Heart left ventricle (tissue), 16 donors: Measurements from ENCODE around the gene PARG. TPM values are rescaled to one million over a fixed set of nuclear protein-coding genes. Genes with fewer than 3 reads are reported as not detected.

Experiments
- ATAC-seq, 4 donors: fragments of 200-7000 bp; cut with Tn5 transposase; one replicate each; pipeline ENCODE4 v1.9.1; 2020 to 2022; ENCODE audit warnings: moderate library complexity in 4 of 4, mild to moderate bottlenecking in 3 of 4, moderate number of reproducible peaks in 1 of 4
- DNase-seq, 5 donors: peaks; one replicate each; pipeline ENCODE4 v3.0.0-alpha.2; 2020
- H3K27ac ChIP-seq, 12 donors: fragments of 200-600 bp; sonication (generic) in 4 of 12; one replicate each; pipeline versions ENCODE4 v1.5.0 to v1.8.0; 2016 to 2022; ENCODE audit warnings: mild to moderate bottlenecking in 2 of 12
- H3K27me3 ChIP-seq, 9 donors: fragments of 200-600 bp; sonication (generic) in 2 of 9; one replicate each; pipeline versions ENCODE4 v1.5.1 to v1.8.0; 2016 to 2022; ENCODE audit warnings: mild to moderate bottlenecking in 3 of 9
- H3K36me3 ChIP-seq, 9 donors: fragments of 200-600 bp; sonication (generic) in 2 of 9; one replicate each; pipeline versions ENCODE4 v1.5.0 to v1.8.0; 2018 to 2022; ENCODE audit warnings: mild to moderate bottlenecking in 2 of 9
- H3K4me1 ChIP-seq, 12 donors: fragments of 200-600 bp; sonication (generic) in 4 of 12; one replicate each; pipeline versions ENCODE4 v1.5.0 to v1.8.0; 2016 to 2022; ENCODE audit warnings: mild to moderate bottlenecking in 3 of 12
- H3K4me3 ChIP-seq, 12 donors: fragments of 200-600 bp; sonication (generic) in 4 of 12; one replicate each; pipeline versions ENCODE4 v1.5.0 to v1.8.0; 2017 to 2022; ENCODE audit warnings: mild to moderate bottlenecking in 9 of 12, moderate library complexity in 4 of 12
- H3K9me3 ChIP-seq, 12 donors: fragments of 200-600 bp; sonication (generic) in 4 of 12; one replicate each; pipeline versions ENCODE4 v1.5.0 to v1.8.0; 2016 to 2022; ENCODE audit warnings: mild to moderate bottlenecking in 1 of 12
- CTCF ChIP-seq, 12 donors: fragments of 200-600 bp; sonication (generic) in 4 of 12; IDR thresholded peaks; one replicate each; pipeline versions ENCODE4 v1.5.0 to v1.8.0; 2018 to 2022; ENCODE audit warnings: antibody characterized with exemption in 12 of 12, mild to moderate bottlenecking in 5 of 12
- POLR2A ChIP-seq, 2 donors: fragments of 450-650 bp; IDR thresholded peaks; one replicate each; pipeline ENCODE4 v1.6.1; 2017; ENCODE audit warnings: antibody characterized with exemption in 2 of 2, mild to moderate bottlenecking in 2 of 2, moderate library complexity in 2 of 2
- WGBS, 4 donors: extraction: QIAGEN DNeasy Blood & Tissue Kit in 2 of 4; methylation state at CpG; one replicate each; pipeline versions ENCODE4 v1.1.5 to v1.1.7; 2013 to 2018; 5-methylcytosine and 5-hydroxymethylcytosine counted together
- intact Hi-C, 10 donors: fragments of 100-400 bp; cut with DNase I; formaldehyde crosslinking; loops; one replicate each; pipeline versions ENCODE4 v1.11.1 to v1.14.2; 2022
- polyA plus RNA-seq, 2 donors: library from polyadenylated mRNA; stranded (reverse); fragments of 200-250 nt; gene quantifications; one replicate each; pipeline ENCODE4 v1.2.3, GENCODE V29; 2013
- total RNA-seq, 9 donors: library from RNA; depleted of rRNA in 2 of 9; stranded (reverse); fragments of >200 nt in 2 of 9; fragmentation: NEBNext Ultra II Directional in 3 of 9; extraction: Animal tissue kit (Norgen Biotek cat#: 25700) in 3 of 9; gene quantifications; one replicate each; pipeline versions ENCODE4 v1.1.0 to v1.2.4, GENCODE V29; 2016 to 2023
- donor health status: ischemic (EF 13 %, LVEDD 7.1; RV severe dilation, severe dysfunction).
- donor health status: healthy with polysubstance abuse.
- donor health status: DM: no; HTN: yes; CAD: no.
- donor health status: DM: no; HTN: no; CAD: no.
- donor health status: ischemic (EF 25% LVEDD 6.9; RV normal size, moderate dysfunction).
- donor health status: ischemic (EF 25% LVEDD 5.7; RV mildly dilated, moderate dysfunction).
- donor health status: healthy.
- donor health status: DM: yes; HTN: yes; CAD: no.
- donor health status: ischemic (EF 35%, LVEDD 5.7; RV mildly dilated, moderate dysfunction).
- donor health status: nonischemic (EF 11% LVEDD 7.7; RV severe dilation, severe dysfunction).
- donor health status: DM: yes; HTN: yes; CAD: no.
- donor health status: PGD.
- donor health status: ischemic (EF 29% LVEDD 5.4; RV normal size, mild dysfunction).
- donor health status: nonischemic (EF 23%, LVEDD 6.1; RV moderate dilation, normal function).

Gene PARG
- total and polyA plus RNA-seq, 11 donors = 3.5 to 33.9 (median 25.7) TPM

DNA sequence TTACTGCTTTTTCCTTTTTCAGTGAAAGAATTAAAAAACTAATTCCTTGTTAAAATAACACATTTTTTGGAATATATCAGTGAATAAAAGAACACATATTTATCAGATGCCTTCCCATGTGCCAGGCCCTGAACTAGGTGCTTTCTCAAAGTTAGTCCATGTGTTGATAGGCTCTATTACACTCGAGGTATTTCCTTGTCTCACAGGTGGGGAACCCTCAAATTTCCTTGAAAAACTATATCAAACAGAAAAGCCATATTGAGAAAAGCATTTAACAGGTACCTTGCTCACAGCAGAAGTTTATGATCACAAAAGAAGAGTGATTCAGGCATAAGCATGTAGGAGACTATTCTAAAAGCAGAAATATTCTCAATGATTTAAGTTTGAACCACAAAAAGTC is 104.1 kb downstream of the PARG start:
- Histone ChIP-seq H3K27ac (no peak overlapping the region), H3K4me1 (no peaks in the 10 kb centered on the region), H3K27me3 (no peaks in the 10 kb centered on the region), H3K4me3 (no peak overlapping the region), H3K9me3 (no peaks in the 10 kb centered on the region), H3K36me3 (peaks cover 0 to 94% (median 43%) of the 10 kb centered on the region in 9 donors)
- DNase-seq (no peak), ATAC-seq (no peak)
- intact Hi-C loops = no loop called here
- 84 to 97% (median 90%) methylated on average over 1 of the region's 1 CpG for WGBS, 4 donors
- TF ChIP-seq POLR2A (IDR thresholded peaks at IDR 0.05) = no peak
- no peak for TF ChIP-seq CTCF (IDR thresholded peaks at IDR 0.05)

DNA sequence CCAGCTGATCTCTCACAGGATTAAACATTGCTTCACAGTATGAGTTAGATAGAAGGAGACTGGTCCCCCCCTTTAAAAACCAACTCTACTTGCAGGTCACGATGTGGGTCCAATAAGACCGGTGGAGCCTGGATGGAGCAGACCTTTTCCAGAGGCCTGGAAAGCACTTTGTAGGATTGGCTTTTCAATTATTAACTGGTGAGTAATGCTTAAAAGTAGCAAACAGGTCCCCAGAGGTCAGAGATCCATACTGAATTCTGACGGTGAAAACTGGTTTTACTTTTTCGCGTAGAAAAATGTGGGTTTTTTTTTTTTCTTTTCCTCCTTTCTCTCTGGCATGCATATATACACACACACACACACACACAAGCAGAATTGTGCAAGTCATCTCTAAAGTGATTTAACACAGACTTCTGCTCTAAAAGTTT is 104.8 kb downstream of the PARG start:
- TF ChIP-seq CTCF (IDR thresholded peaks at IDR 0.05) (no peak), POLR2A (IDR thresholded peaks at IDR 0.05) (no peak)
- Histone ChIP-seq H3K36me3 (peaks cover 0 to 94% (median 49%) of the 10 kb centered on the region in 9 donors), H3K27me3 (no peaks in the 10 kb centered on the region)

GRCh38 chr10:49834976-49835375 is 106.9 kb downstream of the PARG start:
- no peak for DNase-seq

More for the DNA sequence above, 104.8 kb downstream of the PARG start:
- ATAC-seq = no peak
- H3K27ac ChIP-seq = no peak overlapping the region
- no peaks in the 10 kb centered on the region for H3K9me3 ChIP-seq
- no peak overlapping the region for H3K4me3 ChIP-seq
- no peaks in the 10 kb centered on the region for H3K4me1 ChIP-seq
- DNase-seq = no peak
- WGBS, 4 donors = 85 to 94% (median 88%) methylated on average over 5 of the region's 5 CpGs
- intact Hi-C loops = no loop called here

DNA sequence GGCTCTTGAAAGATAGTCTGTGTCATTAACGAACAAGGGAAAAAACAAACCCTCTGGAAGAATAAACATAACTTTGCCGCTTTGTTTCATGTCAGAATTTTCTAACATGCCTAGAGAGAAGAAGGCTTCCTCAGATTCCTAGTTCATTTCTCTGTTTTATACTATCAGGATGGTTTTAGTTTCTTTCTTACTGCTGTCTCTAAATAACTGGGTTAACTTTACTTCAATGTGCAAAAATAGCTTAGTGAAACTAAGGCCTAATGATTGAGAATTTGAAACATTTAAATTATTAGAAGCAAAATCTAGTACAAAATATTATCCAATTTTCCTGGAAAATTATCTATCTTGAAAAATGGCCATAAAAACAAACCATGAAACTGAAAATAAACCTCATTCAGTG is 107.6 kb downstream of the PARG start:
- DNase-seq (no peak), ATAC-seq (no peak)
- Histone ChIP-seq H3K9me3 (no peaks in the 10 kb centered on the region), H3K4me1 (no peaks in the 10 kb centered on the region), H3K36me3 (peaks cover 0 to 82% (median 42%) of the 10 kb centered on the region in 9 donors), H3K27ac (no peak overlapping the region), H3K27me3 (no peaks in the 10 kb centered on the region), H3K4me3 (no peak overlapping the region)
- WGBS, 4 donors = 92 to 94% (median 93%) methylated on average over 2 of the region's 2 CpGs
- intact Hi-C loops = no loop called here
- TF ChIP-seq POLR2A (IDR thresholded peaks at IDR 0.05) (no peak), CTCF (IDR thresholded peaks at IDR 0.05) (no peak)

More at GRCh38 chr10:49834976-49835375, 106.9 kb downstream of the PARG start:
- 85 to 96% (median 89%) methylated on average over 3 of the region's 3 CpGs for WGBS, 4 donors
- no peak overlapping the region for H3K4me3 ChIP-seq
- H3K9me3 ChIP-seq = no peaks in the 10 kb centered on the region
- ATAC-seq = no peak
- no peak overlapping the region for H3K27ac ChIP-seq
- no peak for TF ChIP-seq CTCF (IDR thresholded peaks at IDR 0.05)
- TF ChIP-seq POLR2A (IDR thresholded peaks at IDR 0.05) = no peak
- intact Hi-C loops = no loop called here
- peaks cover 0 to 90% (median 50%) of the 10 kb centered on the region in 9 donors for H3K36me3 ChIP-seq
- no peaks in the 10 kb centered on the region for H3K4me1 ChIP-seq
- no peaks in the 10 kb centered on the region for H3K27me3 ChIP-seq
